ENCODE measurements around the gene TMEM54.

The TMEM54 gene

GRCh38 chr1:32894019-32894600 is 7.1 kb downstream of the TMEM54 start:
- no peak for FAIRE-seq

- no peak for FAIRE-seq
Measured at GRCh38 chr1:32893198-32894018, 7.8 kb downstream of the TMEM54 start.

DNA sequence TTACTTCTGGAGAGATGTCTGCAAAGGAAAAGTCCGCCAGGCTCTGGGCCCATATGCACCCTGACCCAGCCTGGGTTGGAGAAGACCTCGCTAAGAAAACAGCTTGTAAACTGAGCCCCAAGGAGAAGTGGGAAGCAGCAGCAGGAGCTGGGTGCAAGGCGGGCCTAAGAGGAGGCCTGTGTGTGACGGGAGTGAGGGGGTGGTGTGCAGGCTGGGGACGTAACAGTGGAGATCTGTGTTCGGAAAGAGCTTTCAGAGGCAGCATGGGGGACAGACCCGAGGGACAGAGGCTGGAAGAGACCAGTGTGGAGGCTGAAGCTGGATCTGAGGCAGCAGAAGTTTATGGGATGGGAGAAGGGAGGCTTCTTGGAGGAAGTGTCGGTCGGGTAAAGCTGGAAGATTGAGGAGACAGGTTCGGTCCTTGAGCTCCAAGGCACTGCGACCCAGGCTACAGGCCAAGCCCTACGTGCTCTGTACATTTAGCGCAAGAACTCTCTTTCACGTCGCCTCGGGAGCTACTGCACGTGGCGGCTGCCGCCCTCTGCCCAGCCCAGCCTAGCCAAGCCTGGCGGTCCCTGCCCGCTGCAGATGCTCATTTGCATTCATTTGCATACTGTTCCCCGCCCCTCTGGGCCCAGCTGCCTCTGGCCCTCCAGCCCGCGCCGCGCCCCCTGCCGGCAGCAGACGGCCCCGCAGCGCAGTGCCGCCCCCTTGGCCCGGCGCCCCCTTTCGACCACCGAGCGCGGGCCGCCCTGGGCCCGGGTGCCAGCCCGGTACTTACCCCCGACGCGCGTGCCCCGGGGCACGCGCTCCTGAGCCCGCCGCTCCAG is 8.6 kb downstream of the TMEM54 start:
- no peak for FAIRE-seq

DNA sequence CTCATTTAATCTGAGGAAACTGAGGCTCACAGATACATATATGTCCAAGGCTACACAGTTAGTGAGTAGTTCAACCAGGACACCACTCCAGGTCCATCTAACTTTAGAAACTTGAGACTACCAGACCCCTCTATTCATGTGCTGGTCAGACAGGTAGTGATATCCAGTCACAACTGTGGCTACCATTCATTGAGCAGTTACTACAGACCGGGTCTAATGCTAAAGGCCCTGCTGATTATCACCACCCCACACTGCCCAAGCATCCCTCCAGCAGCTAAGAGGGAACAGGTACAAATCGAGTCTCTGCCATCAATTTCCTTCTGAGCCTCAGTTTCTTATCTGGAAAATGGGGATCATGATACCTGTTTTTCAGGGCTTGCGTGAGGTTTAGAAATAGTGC is 9.6 kb downstream of the TMEM54 start:
- no peak for FAIRE-seq

DNA sequence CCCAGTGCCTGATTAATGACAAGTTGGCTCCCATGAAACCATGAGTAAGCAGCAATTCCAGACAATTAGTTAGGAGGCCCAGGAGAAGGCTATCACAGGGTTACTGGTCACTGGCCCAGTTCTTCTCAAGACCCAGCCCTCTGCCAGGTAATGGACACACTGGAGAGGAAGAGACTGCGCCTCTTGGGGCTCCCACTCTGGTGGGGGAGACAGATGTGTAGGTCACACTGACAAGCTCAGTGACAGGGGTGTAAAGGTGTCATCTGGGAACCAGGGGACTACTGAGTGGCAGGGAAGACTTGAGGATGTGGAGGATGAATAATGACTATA is 10.0 kb downstream of the TMEM54 start:
- FAIRE-seq: no peak

- no peak for FAIRE-seq
Measured at GRCh38 chr1:32890516-32891240, 10.5 kb downstream of the TMEM54 start.

GRCh38 chr1:32889731-32890278 is 11.4 kb downstream of the TMEM54 start:
- no peak for FAIRE-seq

GRCh38 chr1:32888677-32889420 is 12.3 kb downstream of the TMEM54 start:
- no peak for FAIRE-seq

DNA sequence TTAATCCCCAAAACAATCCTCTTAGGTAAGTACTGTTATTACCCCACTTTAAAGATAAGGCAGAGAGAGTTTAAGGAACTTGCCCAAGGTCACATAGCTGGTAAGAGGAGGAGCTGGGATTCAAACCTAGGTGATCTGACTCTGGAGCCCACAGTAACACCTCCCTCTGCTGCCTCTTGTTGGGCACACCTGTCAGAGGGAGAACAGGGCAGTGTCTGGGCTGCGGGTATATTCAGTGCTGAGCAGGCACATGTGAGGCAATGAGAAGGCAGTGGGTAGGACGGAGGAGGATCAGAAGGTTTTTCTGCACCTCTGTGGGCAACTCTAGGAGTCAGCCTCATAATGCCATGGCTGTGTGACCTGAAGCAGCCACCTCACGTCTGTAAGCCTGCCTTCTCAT is 13.1 kb downstream of the TMEM54 start:
- no peak for FAIRE-seq

GRCh38 chr1:32887623-32888022 is 13.6 kb downstream of the TMEM54 start:
- FAIRE-seq: no peak

DNA sequence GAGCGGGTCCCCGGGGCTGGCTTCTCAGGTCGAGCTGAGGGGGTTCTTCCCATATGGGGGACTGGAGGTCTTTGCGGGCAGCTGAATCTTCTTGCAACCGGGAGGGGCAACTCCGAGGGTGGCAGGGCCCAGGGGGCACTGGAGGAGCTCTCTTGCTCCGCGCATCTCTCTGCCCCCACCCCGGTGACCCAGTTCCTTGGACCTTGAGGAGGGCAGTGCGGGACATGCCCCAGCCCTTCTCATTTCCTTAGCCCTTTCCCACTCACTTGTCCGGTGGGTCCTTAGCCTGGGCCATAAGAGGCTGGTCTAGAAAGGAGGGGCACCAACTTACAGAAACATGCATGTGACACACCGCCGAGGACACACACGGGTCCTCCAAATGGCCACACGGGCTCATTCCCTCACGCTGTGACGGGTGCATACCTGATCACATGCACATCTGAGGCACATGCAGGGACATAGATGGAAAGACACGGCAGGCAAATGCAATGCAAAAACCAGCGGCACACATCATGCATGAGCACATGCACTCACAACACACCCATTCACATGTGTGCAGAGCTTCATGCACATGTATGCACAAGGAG is 14.3 kb downstream of the TMEM54 start:
- no peak for FAIRE-seq

GRCh38 chr1:32886004-32886827 is 15.0 kb downstream of the TMEM54 start, which contains the start of gene HPCA:
Gene HPCA, plus strand, starts transcription at chr1:32886491. Its CDS starts 2,408 bp downstream, at chr1:32888899.
- FAIRE-seq: no peak

DNA sequence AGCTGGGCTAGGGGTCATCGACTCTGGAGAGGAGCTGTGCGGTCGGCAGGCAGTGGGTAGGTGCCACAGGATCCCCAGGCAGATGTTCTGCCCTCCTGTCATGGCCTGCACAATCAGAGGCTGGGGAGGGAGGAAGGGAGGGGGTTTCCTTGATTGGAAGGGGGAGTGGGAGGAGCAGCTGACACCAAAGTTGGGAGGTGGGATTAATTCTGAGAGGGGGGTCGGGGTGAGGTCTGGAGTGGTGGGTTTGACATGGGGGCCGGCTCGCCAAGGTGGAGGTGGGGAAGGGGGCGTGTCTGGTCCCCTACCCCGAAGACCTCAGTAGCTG is 15.5 kb downstream of the TMEM54 start:
- FAIRE-seq: no peak

DNA sequence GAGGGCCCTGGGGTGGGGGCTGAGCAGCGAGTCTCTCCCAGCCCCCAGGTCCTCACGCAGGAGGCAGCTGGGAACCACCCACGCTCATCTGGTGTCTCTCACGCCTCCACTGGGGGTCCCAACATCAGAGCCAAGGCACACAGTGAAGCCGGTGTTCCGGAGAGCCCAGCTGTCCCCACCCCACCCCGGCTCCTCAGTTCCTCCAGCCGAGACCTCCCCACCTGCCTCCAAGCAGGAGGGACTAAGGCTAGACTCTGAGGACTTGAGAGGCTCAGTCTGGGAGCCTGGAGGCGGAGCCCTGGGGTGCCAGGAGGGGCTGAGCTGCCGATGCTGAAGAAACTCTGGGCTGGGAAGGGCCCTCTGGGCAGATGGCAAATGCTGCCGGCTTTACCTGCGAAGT is 16.5 kb downstream of the TMEM54 start:
- no peak for FAIRE-seq

GRCh38 chr1:32884032-32884372 is 17.2 kb downstream of the TMEM54 start:
- FAIRE-seq: no peak

DNA sequence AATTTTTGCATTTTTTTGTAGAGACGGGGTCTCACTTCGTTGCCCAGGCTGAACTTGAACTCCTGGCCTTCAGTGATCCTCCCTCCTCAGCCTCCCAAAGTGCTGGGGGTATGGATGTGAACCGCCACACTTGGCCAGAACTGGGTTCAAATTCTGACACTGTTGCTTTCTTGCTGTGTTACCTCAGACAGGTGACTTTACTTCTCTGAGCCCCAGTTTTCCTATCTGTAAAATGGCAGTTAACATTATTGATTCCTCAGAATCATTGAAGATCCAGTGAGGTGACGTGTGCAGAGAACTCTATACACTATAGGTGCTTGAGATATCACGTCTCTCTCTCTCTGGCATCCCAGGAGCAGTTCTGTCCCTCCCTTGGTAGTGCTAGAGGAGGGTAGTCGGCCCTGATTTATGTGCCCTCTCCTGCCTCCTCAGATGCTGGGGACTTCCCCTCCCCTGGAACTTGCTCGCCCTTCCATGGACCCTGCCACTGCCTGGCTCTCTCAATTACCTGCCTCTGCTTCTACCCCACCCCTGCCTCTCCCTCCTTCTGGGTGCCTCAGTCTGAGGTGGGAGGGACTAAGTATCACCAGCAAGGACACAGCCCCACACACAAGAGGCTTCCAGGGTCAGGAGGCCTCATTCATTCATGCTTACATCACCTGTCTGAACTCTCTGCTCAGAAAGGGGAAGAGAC is 17.7 kb downstream of the TMEM54 start:
- FAIRE-seq: no peak

DNA sequence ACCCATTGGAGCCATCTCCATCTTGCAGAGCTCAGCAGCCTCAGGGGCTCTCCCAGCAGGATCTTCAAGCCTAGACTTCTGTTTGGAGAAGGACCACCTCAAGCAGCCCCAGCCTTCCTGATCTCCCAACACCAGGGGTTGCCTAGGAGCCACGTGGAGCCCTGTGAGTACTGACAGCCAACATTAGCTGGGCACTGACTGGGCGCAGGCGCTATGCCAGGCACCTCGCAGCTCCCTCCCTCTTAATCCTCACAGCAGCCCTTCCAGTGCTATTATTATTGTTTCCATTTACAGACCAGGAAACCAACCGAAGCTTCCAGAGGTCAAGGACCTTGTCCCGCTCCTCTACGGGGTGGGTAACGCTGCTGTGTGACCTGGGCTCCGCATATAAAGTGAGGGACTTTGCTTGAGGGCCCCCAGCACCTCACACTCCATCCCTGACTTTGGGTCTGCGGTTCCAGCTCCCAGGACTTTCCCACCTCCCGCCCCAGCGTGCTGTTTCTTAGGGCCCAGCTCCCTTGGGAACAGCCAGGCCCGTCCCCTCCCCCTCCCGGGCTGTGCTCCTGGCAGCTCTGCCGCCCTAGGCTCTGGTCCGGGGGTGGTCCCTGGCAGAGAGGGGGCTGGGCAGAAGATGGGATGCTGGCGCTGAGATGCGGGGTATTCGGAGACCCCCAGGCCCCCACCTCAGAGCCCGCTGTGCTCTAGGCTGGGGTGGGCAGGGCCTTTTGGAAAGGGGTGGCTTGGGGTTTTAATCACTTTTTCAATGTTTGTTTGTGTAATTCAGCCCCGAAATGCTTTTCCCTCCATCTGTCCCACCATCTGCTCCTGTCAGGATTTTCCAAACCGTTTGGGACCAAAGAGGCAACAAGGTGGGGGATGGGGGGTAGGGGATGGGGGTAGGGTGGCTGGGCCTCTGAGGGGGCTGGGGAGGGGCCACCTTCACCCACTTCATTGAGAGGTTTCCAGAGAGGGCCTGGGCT is 19.0 kb downstream of the TMEM54 start:
- FAIRE-seq: no peak

DNA sequence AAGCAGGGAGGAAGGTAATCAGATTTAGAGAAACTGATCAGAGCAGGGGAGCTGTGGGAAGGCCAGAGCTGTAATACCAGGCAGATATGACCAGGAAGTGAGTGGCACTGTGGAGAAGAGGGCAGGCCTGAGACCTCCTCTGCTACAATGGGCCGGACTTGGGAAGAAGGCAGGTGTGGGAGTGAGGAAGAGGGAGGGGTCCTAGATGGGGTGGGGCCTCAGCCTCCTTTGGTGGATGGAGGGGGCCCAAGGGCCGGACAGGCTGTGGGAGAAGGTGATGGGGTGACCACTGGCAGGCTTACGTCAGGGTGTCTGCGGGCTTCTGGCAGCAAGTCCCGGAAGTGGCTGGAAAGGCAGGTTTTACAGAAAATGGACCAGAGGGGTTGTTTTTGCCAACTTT is 19.9 kb downstream of the TMEM54 start:
- FAIRE-seq: no peak

- FAIRE-seq: no peak
Measured at GRCh38 chr1:32878637-32879041, 22.6 kb downstream of the TMEM54 start.

All from G401.6 (cell line).